ENCODE data around the gene ASCC1. TPM values are rescaled to one million over a fixed set of nuclear protein-coding genes. Genes with fewer than 3 reads are reported as not detected.

The ASCC1 gene
- total and polyA plus RNA-seq, 2 donors (not counting 3 experiments of a cell fraction or from before 2014, with no cell fraction given) = 16.0 to 24.9 TPM

GRCh38 chr10:72252972-72253371 lies 36.9 kb upstream of the ASCC1 start:
- no peaks in the 10 kb centered on the region for H3K36me3 ChIP-seq (ENCODE audit: control insufficient read depth in 2 of 2, extremely low read depth in 1 of 2, insufficient read depth in 2 of 2, low read length in 2 of 2)
- peaks cover 26% of the 10 kb centered on the region for H3K4me1 ChIP-seq (ENCODE audit: control insufficient read depth, extremely low read depth, insufficient read depth, low read length)
- no peaks in the 10 kb centered on the region for H3K9me1 ChIP-seq (replicated peaks; ENCODE audit: control insufficient read depth, extremely low read depth, insufficient read depth, low read length)
- H3K4me2 ChIP-seq (ENCODE audit: insufficient read depth, low read length) = no peak overlapping the region
- no peak for DNase-seq (ENCODE audit: low read depth, low spot score)
- BruUV-seq (replicated peaks) = no TSS peak
- no peaks in the 10 kb centered on the region for H4K20me1 ChIP-seq (replicated peaks; ENCODE audit: control insufficient read depth, extremely low read depth, insufficient read depth, low read length)
- no peak for FAIRE-seq
- H3K9me3 ChIP-seq (replicated peaks; ENCODE audit: control insufficient read depth, insufficient read depth, low read length) = no peaks in the 10 kb centered on the region
- H3K9ac ChIP-seq (replicated peaks; ENCODE audit: extremely low read depth, insufficient read depth, low read length) = no peak overlapping the region
- intact Hi-C loops (cut with micrococcal nuclease) (no loop called here), dilution Hi-C loops (cut with MboI; ENCODE audit: extremely low pct_ligation_motif_present, low sequenced_read_pairs) (no loop called here)
- no peak overlapping the region for H3K4me3 ChIP-seq (replicated peaks in 1 of 3; ENCODE audit: insufficient read depth in 1 of 3, low read depth in 1 of 3, low read length in 3 of 3)
- no peak for TF ChIP-seq FOS (IDR thresholded peaks at IDR 0.05; ENCODE audit: borderline replicate concordance, insufficient read depth, low read length)
- TF ChIP-seq CTCF (IDR thresholded peaks at IDR 0.05; ENCODE audit: extremely low read depth in 1 of 2, insufficient read depth in 1 of 2, low read depth in 1 of 2, low read length in 2 of 2) = no peak
- no peak for TF ChIP-seq MYC (IDR thresholded peaks at IDR 0.05; ENCODE audit: low read depth, low read length)
- TF ChIP-seq GATA2 (IDR thresholded peaks at IDR 0.05; ENCODE audit: insufficient read depth, insufficient read length, low read depth, low read length) = no peak
- TF ChIP-seq EZH2 (IDR thresholded peaks at IDR 0.05; ENCODE audit: borderline replicate concordance, low read depth, low read length, severe bottlenecking) = no peak
- TF ChIP-seq POLR2A (IDR thresholded peaks at IDR 0.05; ENCODE audit: low read depth, low read length) = no peak
- TF ChIP-seq, protein P1, sequence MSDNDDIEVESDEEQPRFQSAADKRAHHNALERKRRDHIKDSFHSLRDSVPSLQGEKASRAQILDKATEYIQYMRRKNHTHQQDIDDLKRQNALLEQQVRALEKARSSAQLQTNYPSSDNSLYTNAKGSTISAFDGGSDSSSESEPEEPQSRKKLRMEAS (IDR thresholded peaks at IDR 0.05; ENCODE audit: insufficient read depth, insufficient read length) = no peak
- no peak for TF ChIP-seq JUN (IDR thresholded peaks at IDR 0.05; ENCODE audit: borderline replicate concordance, insufficient read depth, insufficient read length, low read depth)
- TF ChIP-seq POLR2AphosphoS5 (IDR thresholded peaks at IDR 0.05; ENCODE audit: insufficient read depth, low read depth, low read length) = no peak
- H3K27me3 ChIP-seq (ENCODE audit: control insufficient read depth in 2 of 2, insufficient read depth in 2 of 2, low read length in 2 of 2) = no peaks in the 10 kb centered on the region
- H3K79me2 ChIP-seq (ENCODE audit: control insufficient read depth, insufficient read depth, low read length) = no peaks in the 10 kb centered on the region
- ChIA-PET CTCF (interaction anchor here (1.1 to 1.2 kb wide), 3 partner anchors 8 to 22 kb away, joined by 3 to 4 read pairs (median 3); no protein-coding TSS in a partner anchor), POLR2A (interaction anchor here (0.5 kb wide), 1 partner anchor 34 kb away, joined by 3 read pairs; no protein-coding TSS in a partner anchor)
- no peak overlapping the region for H3K27ac ChIP-seq (ENCODE audit: insufficient read depth, low read depth, low read length)
- peak overlapping the region; percentile 10 for H2AFZ ChIP-seq (ENCODE audit: low read depth, low read length)
